Muscle of leg (tissue), 11 donors: ENCODE measurements around the gene KIRREL3. TPM values are rescaled to one million over a fixed set of nuclear protein-coding genes. Genes with fewer than 3 reads are reported as not detected.

ENCODE experiments used
- DNase-seq: peaks from one replicate; pipeline ENCODE4 v3.0.0; 2013
- H3K27ac ChIP-seq: one replicate; pipeline ENCODE4 v1.5.1; 2013; ENCODE audit warnings: mild to moderate bottlenecking, low read length, control low read depth
- H3K27me3 ChIP-seq: one replicate; pipeline ENCODE4 v1.6.1; 2013; ENCODE audit warnings: low read length; ENCODE audit not compliant: control insufficient read depth, insufficient read depth
- H3K36me3 ChIP-seq: one replicate; pipeline ENCODE4 v1.6.1; 2013; ENCODE audit warnings: low read length; ENCODE audit not compliant: control insufficient read depth, insufficient read depth
- H3K4me1 ChIP-seq: one replicate; pipeline ENCODE4 v1.6.1; 2013; ENCODE audit warnings: low read length; ENCODE audit not compliant: control insufficient read depth, insufficient read depth
- H3K4me3 ChIP-seq: one replicate; pipeline ENCODE4 v1.5.1; 2013; ENCODE audit warnings: low read length, control low read depth
- H3K9me3 ChIP-seq: replicated peaks from 2 replicates; pipeline ENCODE4 v1.6.1; 2013; ENCODE audit warnings: low read depth, low read length; ENCODE audit not compliant: control insufficient read depth
- WGBS: methylation state at CpG from one replicate; pipeline ENCODE4 v1.1.5; 2013; ENCODE audit warnings: missing lambda C conversion rate; ENCODE audit not compliant: insufficient coverage; 5-methylcytosine and 5-hydroxymethylcytosine counted together
- polyA plus RNA-seq, 8 donors: library from polyadenylated mRNA; unstranded; fragments of 120-200 nt; gene quantifications; one replicate each; pipeline versions ENCODE4 v1.2.1 to v1.2.3, GENCODE V29; 2013; ENCODE audit warnings: inconsistent platforms in 1 of 8, low replicate concordance in 1 of 8; ENCODE audit not compliant: insufficient read length in 8 of 8, insufficient read depth in 1 of 8
- total RNA-seq: library from RNA; stranded (reverse); fragments of 120-200 nt; gene quantifications from one replicate; pipeline ENCODE4 v1.2.4, GENCODE V29; 2013

KIRREL3 gene
- total and polyA plus RNA-seq, 9 donors: 0.27 to 1.8 (median 0.93) TPM

DNA sequence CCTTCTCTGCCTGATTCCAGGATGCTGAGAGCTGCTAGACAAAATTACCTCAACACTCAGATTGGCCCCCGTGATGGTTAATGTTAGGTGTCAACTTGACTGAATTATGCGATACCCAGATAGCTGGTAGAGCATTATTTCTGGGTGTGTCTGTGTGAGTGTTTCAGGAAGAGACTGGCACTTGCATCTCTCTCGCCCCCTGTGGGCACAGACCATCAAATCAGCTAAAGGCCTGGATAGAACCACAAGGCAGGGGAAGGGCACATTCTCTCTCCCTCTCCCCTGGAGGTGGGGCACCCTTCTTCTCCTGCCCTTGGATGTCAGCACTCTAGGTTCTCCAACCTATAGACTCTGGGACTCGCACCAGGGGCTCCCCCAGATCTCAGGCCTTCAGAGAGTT, 79.7 kb downstream of the KIRREL3 start:
- Histone ChIP-seq H3K36me3 (no peaks in the 10 kb centered on the region), H3K4me3 (no peak overlapping the region), H3K27me3 (no peaks in the 10 kb centered on the region), H3K4me1 (peaks cover 3% of the 10 kb centered on the region), H3K27ac (no peak overlapping the region), H3K9me3 (no peaks in the 10 kb centered on the region)
- no peak for DNase-seq
- 94% methylated on average over 2 of the region's 4 CpGs for WGBS

DNA sequence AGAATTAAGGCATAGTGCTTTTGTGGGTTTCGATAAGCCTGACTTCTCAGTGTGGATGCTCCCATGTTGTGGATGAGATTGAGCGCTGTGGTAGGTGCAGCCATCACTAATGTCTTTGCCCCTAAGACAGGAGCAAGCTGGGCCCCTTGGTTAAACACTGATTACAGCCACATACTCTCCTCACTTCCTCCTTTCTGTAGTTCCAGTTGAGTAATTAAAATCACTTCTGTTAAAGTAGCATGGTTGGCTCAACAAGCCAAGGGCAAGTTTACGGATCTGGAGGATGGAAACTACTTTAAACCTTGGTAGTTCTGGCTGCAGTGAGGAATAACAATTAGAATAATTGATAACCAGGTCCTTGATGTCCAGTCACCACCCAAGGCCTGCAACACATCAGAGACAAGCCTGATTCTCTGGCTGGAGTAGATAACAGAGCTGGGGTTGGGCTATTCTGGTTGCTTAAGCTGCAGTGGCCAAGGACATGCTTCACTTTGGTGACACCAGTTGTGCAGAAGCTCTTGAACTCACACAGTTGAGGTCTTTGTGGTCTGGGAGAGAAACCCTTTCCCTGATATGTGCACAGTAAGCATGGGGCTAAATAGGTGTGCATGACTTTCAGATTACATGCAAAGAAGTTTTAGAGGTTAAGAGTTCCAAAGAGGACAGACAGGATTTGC, 81.3 kb downstream of the KIRREL3 start:
- Histone ChIP-seq H3K4me1 (no peaks in the 10 kb centered on the region), H3K36me3 (no peaks in the 10 kb centered on the region), H3K27me3 (no peaks in the 10 kb centered on the region), H3K9me3 (no peaks in the 10 kb centered on the region), H3K27ac (no peak overlapping the region), H3K4me3 (no peak overlapping the region)
- DNase-seq: no peak
- WGBS: no CpG with 5 or more reads among the region's 3 CpGs

DNA sequence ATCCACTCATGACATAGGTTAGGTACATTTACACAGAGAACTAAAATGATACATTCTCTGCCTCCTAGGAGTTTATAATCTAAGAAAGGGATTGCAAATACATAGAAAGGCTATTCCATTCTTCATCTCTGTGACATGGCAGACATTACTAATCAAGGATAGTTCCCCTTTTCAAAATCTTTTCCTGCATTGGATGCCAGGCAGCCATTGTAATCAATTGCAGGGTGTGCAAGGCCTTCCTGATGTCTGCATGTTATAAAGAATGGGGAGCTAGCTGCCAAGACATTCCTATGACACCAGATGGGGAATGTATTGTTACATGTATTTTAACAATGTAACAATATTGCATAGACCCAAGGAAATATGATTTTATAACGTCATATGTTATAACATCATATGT, 82.0 kb downstream of the KIRREL3 start:
- no peaks in the 10 kb centered on the region for H3K36me3 ChIP-seq
- DNase-seq: no peak
- H3K4me3 ChIP-seq: no peak overlapping the region
- no peaks in the 10 kb centered on the region for H3K4me1 ChIP-seq
- H3K9me3 ChIP-seq: no peaks in the 10 kb centered on the region
- WGBS: no CpG with 5 or more reads among the region's 1 CpG
- H3K27ac ChIP-seq: no peak overlapping the region
- no peaks in the 10 kb centered on the region for H3K27me3 ChIP-seq

DNA sequence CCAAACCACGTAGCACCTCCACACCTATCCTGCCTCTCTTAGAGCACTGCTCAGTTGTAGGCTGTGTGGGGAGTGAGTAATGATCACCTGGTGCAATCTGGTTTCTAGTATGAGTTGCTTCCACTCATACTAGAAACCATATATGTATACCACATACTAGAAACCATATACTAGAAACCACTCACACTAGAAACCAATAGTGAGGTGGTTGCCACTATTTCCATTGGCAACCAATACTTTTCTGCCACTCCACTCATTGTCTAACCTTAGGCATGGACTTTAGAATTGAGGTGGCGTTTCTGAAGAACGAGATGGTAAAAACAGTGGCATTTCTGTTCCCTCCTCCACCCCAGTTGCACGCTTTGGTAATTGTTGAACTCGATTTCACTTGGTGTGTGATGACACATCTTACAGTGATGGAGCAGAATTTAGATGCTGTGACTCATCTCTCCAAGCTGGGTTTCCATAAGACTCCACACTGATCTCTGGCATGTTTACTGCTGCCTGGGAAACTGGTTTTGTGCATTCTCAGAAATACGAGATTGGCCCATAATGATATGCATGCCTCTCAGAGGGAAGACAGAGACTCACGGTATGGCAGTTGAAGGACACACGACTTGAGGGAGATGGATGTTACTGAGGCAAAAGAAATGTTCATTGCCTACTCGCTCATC, 82.9 kb downstream of the KIRREL3 start:
- Histone ChIP-seq H3K36me3 (no peaks in the 10 kb centered on the region), H3K9me3 (no peaks in the 10 kb centered on the region), H3K4me3 (no peak overlapping the region), H3K27ac (no peak overlapping the region), H3K4me1 (no peaks in the 10 kb centered on the region), H3K27me3 (no peaks in the 10 kb centered on the region)
- 80% methylated on average over 2 of the region's 9 CpGs for WGBS
- DNase-seq: no peak

DNA sequence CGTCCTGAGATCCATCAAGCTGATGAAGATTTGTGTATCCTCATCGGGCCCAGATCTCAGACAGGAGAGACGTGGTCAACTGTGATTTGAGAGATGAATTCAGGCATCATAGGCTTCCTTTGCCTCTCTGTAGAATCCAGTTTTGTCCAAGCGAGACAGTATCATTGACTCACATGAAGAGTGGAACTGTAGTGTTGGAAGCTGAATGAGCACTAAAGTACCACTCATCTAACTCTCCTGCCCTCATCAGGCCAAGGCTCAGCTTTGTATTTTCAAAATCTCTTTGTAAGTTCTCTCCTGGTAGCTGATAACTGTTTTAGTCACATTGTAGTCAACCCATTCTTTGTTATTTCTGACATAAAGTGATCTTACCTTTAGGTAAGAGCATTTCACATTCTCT, 85.1 kb downstream of the KIRREL3 start:
- H3K4me1 ChIP-seq: no peaks in the 10 kb centered on the region
- H3K4me3 ChIP-seq: no peak overlapping the region
- peaks cover 2% of the 10 kb centered on the region for H3K27me3 ChIP-seq
- H3K36me3 ChIP-seq: no peaks in the 10 kb centered on the region
- no peak for DNase-seq
- no CpG with 5 or more reads among the region's 4 CpGs for WGBS
- no peaks in the 10 kb centered on the region for H3K9me3 ChIP-seq
- H3K27ac ChIP-seq: no peak overlapping the region

DNA sequence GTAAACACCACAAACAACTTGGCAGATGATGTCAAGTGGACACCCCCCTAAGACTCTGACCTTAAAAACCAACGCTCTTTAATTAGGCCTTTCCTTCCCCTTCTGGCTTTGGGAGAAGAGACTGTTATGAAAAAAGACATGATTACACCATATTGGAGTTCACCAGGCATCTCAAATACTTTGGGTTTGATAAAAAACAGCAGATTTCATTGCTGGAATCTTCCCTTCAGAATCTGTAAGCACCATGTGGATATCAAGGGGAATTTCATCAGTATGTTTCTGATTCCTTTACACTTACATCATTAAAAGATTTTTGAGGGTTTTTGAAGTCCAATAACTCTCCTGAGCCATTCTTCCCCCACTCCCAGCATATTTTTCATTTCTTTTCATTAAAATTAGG, 85.6 kb downstream of the KIRREL3 start:
- no peak for DNase-seq
- H3K27me3 ChIP-seq: peaks cover 2% of the 10 kb centered on the region
- no CpG with 5 or more reads among the region's 1 CpG for WGBS
- H3K9me3 ChIP-seq: no peaks in the 10 kb centered on the region
- no peaks in the 10 kb centered on the region for H3K36me3 ChIP-seq
- no peaks in the 10 kb centered on the region for H3K4me1 ChIP-seq
- H3K4me3 ChIP-seq: no peak overlapping the region
- no peak overlapping the region for H3K27ac ChIP-seq

DNA sequence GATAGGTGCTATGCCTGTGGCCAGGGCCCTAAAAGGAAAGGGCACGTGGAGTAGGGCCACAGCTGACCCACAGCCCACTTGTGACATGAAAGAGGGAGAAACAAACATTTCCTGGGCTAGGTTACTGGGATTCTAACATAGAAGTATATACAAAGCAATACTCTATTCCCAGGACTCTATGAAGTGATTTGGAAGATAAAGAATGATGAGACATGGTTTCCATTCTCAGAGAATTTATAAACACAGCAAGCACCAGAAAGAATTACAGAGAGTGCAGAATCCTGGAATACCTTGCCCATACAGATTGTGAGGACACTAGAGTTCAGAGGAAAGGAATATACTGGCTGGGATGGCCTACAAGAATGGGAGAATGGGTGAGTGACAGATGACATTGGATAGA, 86.4 kb downstream of the KIRREL3 start:
- 67% methylated on average over 1 of the region's 1 CpG for WGBS
- no peaks in the 10 kb centered on the region for H3K4me1 ChIP-seq
- no peak for DNase-seq

DNA sequence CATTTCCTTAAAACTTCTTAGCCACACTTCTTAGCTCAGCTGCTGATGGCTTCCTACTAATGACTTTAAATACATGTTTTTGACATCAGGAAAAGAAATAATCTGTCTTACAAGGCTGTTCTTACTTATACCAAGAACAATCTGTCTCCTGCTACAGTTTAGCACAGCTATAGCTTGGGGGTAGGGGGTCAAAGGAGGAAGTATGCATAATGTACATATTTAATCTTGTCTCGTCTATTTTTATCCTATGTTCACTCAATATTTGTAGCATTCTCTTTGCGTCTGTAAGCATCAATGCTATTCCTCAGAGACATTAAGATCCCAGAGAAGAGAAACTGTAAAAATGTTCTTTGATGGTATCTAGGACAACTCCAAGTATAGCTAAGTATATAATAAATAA, 96.0 kb downstream of the KIRREL3 start:
- WGBS: no CpG with 5 or more reads among the region's 2 CpGs
- no peak for DNase-seq
- H3K4me1 ChIP-seq: no peaks in the 10 kb centered on the region
- H3K36me3 ChIP-seq: no peaks in the 10 kb centered on the region
- no peak overlapping the region for H3K27ac ChIP-seq
- H3K4me3 ChIP-seq: no peak overlapping the region
- H3K27me3 ChIP-seq: no peaks in the 10 kb centered on the region
- H3K9me3 ChIP-seq: no peaks in the 10 kb centered on the region

More for the DNA sequence above, 86.4 kb downstream of the KIRREL3 start:
- H3K27me3 ChIP-seq: peaks cover 2% of the 10 kb centered on the region
- no peak overlapping the region for H3K4me3 ChIP-seq
- no peaks in the 10 kb centered on the region for H3K36me3 ChIP-seq
- no peaks in the 10 kb centered on the region for H3K9me3 ChIP-seq
- no peak overlapping the region for H3K27ac ChIP-seq

DNA sequence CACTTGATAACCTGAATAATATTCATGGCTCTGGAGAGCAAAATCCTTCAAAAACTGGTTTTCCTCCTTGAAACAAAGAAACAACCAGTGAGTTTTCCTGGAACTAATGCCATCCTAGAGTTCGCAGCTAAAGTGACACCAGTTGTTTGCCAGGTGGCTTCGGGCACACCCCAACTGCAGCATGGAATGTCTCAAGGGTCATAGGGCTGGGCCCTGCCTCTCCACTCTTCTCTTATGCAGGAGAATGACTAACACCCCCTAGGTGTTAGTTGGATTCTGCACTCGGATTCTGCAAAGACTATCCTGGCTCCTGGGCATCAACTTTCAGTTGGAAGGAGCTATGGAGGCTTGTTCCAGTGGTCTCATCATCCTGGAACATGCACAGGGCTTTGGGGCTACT, 98.8 kb downstream of the KIRREL3 start:
- H3K4me3 ChIP-seq: no peak overlapping the region
- H3K27me3 ChIP-seq: no peaks in the 10 kb centered on the region
- no peaks in the 10 kb centered on the region for H3K9me3 ChIP-seq
- no peaks in the 10 kb centered on the region for H3K36me3 ChIP-seq
- no peak for DNase-seq
- whole genome bisulfite sequencing: 47% methylated on average over 3 of the region's 3 CpGs
- H3K27ac ChIP-seq: no peak overlapping the region
- H3K4me1 ChIP-seq: no peaks in the 10 kb centered on the region

DNA sequence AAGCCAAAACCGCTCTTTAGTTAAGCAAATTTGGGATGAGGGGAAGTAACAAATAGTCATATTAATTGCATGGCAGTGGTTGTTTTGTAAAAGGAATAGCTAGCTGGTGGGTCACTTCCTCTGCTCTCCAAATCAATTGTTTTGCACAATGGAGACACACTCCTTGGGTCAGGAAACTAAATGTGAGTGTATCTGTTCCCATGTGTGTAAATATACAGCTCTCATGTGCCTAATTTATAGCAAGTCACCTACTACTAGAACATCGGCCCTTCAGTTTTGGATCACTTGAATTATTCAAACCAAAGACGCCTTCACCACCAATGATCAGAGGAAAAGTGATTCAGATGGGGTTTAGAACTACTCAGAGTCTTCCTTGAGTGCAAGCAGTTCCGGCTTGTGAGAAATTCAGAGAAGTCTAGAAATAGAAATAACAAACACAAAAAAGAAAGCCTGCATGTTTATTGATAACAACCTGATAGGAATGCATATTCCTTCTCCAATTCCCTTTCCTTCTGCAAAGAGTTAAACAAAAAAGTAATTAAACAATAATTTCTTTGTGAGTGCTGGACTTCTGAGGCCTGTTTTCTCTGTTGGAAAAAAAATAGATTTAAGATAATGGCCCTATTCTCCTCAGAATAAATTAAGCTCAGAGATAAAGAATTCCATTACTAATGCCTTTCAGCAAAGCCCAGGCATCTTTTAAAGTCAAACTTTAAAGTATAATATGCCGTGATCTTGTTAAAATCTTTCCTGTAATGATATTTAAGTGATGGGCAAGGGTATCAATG, 100.4 kb downstream of the KIRREL3 start:
- no peaks in the 10 kb centered on the region for H3K9me3 ChIP-seq
- no peak overlapping the region for H3K27ac ChIP-seq
- no peak for DNase-seq
- WGBS: no CpG with 5 or more reads among the region's 5 CpGs
- no peaks in the 10 kb centered on the region for H3K27me3 ChIP-seq
- no peaks in the 10 kb centered on the region for H3K4me1 ChIP-seq
- H3K4me3 ChIP-seq: no peak overlapping the region
- no peaks in the 10 kb centered on the region for H3K36me3 ChIP-seq
